HG03135 (cell line): ENCODE data around the gene RTL5.

Source experiments
- ATAC-seq: cut with Tn5 transposase; IDR thresholded peaks from one replicate; pipeline ENCODE4 v1.9.1; 2021; ENCODE audit warnings: mild to moderate bottlenecking, moderate library complexity; ENCODE audit not compliant: unreplicated experiment

Gene RTL5

DNA sequence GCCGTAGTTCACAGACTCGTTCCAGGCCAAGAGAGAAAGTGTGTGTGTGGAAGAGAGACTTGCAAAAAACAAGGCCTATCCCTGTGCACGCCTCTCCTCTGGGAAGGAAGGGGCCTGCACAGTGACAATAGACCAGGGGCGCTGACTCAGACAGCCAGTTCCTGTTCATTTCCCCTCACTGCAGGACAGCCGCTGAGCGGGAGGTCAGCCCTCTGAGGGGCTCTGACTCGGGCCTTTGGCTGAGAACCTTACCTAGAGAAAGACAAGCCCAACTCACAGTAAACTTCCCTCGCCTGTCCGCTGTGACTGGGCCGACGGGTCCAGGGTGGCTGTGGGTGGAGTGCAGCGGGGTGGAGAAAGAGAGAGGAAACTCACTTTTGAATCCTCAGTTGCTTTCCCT lies 52.1 kb downstream of the RTL5 start:
- no peak for ATAC-seq

GRCh38 chrX:72078411-72078810 lies 53.3 kb downstream of the RTL5 start:
- ATAC-seq: no peak
